RKO (cell line): Measurements from ENCODE around the gene PRMT1.
"Not testable (repeated sequence)": the region's sequence is repeated elsewhere in the genome, so short reads cannot be mapped to it uniquely, and the experiment has no call there.

Experiments used
- DNase-seq: peaks from one replicate; pipeline ENCODE4 v3.0.0-alpha.2; 2016; ENCODE audit warnings: low spot score

Gene PRMT1

GRCh38 chr19:49689133-49690078, 12.3 kb downstream of the PRMT1 start, which contains the start of gene ADM5:
TSS of gene ADM5 (plus strand) at chr19:49689594. CDS start at chr19:49689838, 244 bp downstream.
- DNase-seq = no peak

GRCh38 chr19:49690079-49690655, 13.1 kb downstream of the PRMT1 start:
- no peak for DNase-seq

GRCh38 chr19:49690656-49691242, 13.7 kb downstream of the PRMT1 start, which contains the start of gene CPT1C:
TSS of gene CPT1C (plus strand) at chr19:49691116. CDS start at chr19:49692253, 1,137 bp downstream.
- DNase-seq = no peak

GRCh38 chr19:49691243-49692146, 14.4 kb downstream of the PRMT1 start:
- no peak for DNase-seq

- DNase-seq = no peak
These were observed 15.1 kb downstream of the PRMT1 start for GRCh38 chr19:49692147-49692506.

GRCh38 chr19:49696115-49696514, 19.0 kb downstream of the PRMT1 start:
- DNase-seq = no peak

GRCh38 chr19:49696865-49697264, 19.8 kb downstream of the PRMT1 start:
- DNase-seq = no peak

GRCh38 chr19:49699364-49699763, 22.3 kb downstream of the PRMT1 start:
- DNase-seq = no peak

GRCh38 chr19:49700563-49700962, 23.5 kb downstream of the PRMT1 start:
- no peak for DNase-seq

GRCh38 chr19:49701271-49701786, 24.3 kb downstream of the PRMT1 start:
- DNase-seq = no peak

GRCh38 chr19:49704888-49705642, 28.0 kb downstream of the PRMT1 start:
- DNase-seq = no peak

GRCh38 chr19:49705919-49706318, 28.8 kb downstream of the PRMT1 start:
- DNase-seq = no peak

GRCh38 chr19:49710372-49710951, 33.4 kb downstream of the PRMT1 start:
- DNase-seq = peak; percentile 63

- DNase-seq = peak; percentile 93
These were observed 35.4 kb downstream of the PRMT1 start for GRCh38 chr19:49712397-49712859.

- DNase-seq = no peak
These were observed 36.3 kb downstream of the PRMT1 start for GRCh38 chr19:49713236-49713845.

GRCh38 chr19:49716154-49716553, 39.1 kb downstream of the PRMT1 start:
- DNase-seq = peak; percentile 46

- DNase-seq = no peak
These were observed 41.4 kb downstream of the PRMT1 start for GRCh38 chr19:49718511-49718910.

- no peak for DNase-seq
These were observed 41.9 kb downstream of the PRMT1 start for GRCh38 chr19:49718991-49719390.

- not testable (repeated sequence) for DNase-seq
These were observed 42.3 kb downstream of the PRMT1 start for GRCh38 chr19:49719420-49719819.
